T-helper 1 cell treated with Interleukin-12 subunit alpha and Interleukin-12 subunit beta and Interleukin-4 antibody, amounts not matched to agents 30 μg/mL and 1 μg/mL, for 36 hours (primary cell): ENCODE measurements around the gene RPL32.
A peak's percentile ranks its signal among the peaks of the same experiment; 100 is the strongest.

Experiments used
- H3K27ac Mint-ChIP-seq: one replicate; pipeline ENCODE4 v1.8.0; 2021; ENCODE audit warnings: mild to moderate bottlenecking, mixed read lengths
- H3K27me3 Mint-ChIP-seq: one replicate; pipeline ENCODE4 v1.8.0; 2021; ENCODE audit warnings: low read depth, mixed read lengths
- H3K36me3 Mint-ChIP-seq: one replicate; pipeline ENCODE4 v1.8.0; 2021; ENCODE audit warnings: low read depth, mixed read lengths
- H3K4me1 Mint-ChIP-seq: one replicate; pipeline ENCODE4 v1.8.0; 2021; ENCODE audit warnings: low read depth, mixed read lengths
- H3K4me3 Mint-ChIP-seq: one replicate; pipeline ENCODE4 v1.8.0; 2021; ENCODE audit warnings: mild to moderate bottlenecking, moderate library complexity, mixed read lengths
- H3K9me3 Mint-ChIP-seq: one replicate; pipeline ENCODE4 v1.8.0; 2021; ENCODE audit warnings: mixed read lengths

Gene RPL32

GRCh38 chr3:12810961-12811360 lies 30.4 kb downstream of the RPL32 start:
- Mint-ChIP-seq H3K4me3 (no peak overlapping the region), H3K9me3 (no peaks in the 10 kb centered on the region), H3K27ac (no peak overlapping the region), H3K27me3 (peaks cover 11% of the 10 kb centered on the region), H3K36me3 (no peaks in the 10 kb centered on the region), H3K4me1 (peaks cover 9% of the 10 kb centered on the region)

- H3K27ac Mint-ChIP-seq, result no peak overlapping the region
- peaks cover 11% of the 10 kb centered on the region for H3K27me3 Mint-ChIP-seq
- no peaks in the 10 kb centered on the region for H3K9me3 Mint-ChIP-seq
- no peaks in the 10 kb centered on the region for H3K36me3 Mint-ChIP-seq
- H3K4me1 Mint-ChIP-seq, result peaks cover 9% of the 10 kb centered on the region
- H3K4me3 Mint-ChIP-seq, result peak overlapping the region; percentile 47
Measured at GRCh38 chr3:12810013-12810780, 31.2 kb downstream of the RPL32 start.

- Mint-ChIP-seq H3K4me3 (peak overlapping the region; percentile 47), H3K9me3 (no peaks in the 10 kb centered on the region), H3K27ac (no peak overlapping the region), H3K36me3 (no peaks in the 10 kb centered on the region), H3K4me1 (peaks cover 9% of the 10 kb centered on the region), H3K27me3 (peaks cover 11% of the 10 kb centered on the region)
Measured at GRCh38 chr3:12809435-12809834, 31.9 kb downstream of the RPL32 start.

- Mint-ChIP-seq H3K36me3 (no peaks in the 10 kb centered on the region), H3K27me3 (peaks cover 11% of the 10 kb centered on the region), H3K27ac (no peak overlapping the region), H3K4me1 (peaks cover 9% of the 10 kb centered on the region), H3K4me3 (peak overlapping the region; percentile 47), H3K9me3 (no peaks in the 10 kb centered on the region)
Measured at GRCh38 chr3:12809001-12809400, 32.4 kb downstream of the RPL32 start.

- Mint-ChIP-seq H3K27me3 (peaks cover 11% of the 10 kb centered on the region), H3K4me3 (peak overlapping the region; percentile 47), H3K27ac (no peak overlapping the region), H3K4me1 (peaks cover 9% of the 10 kb centered on the region), H3K9me3 (no peaks in the 10 kb centered on the region), H3K36me3 (no peaks in the 10 kb centered on the region)
Measured at GRCh38 chr3:12808587-12808986, 32.8 kb downstream of the RPL32 start.

GRCh38 chr3:12807601-12808359 lies 33.6 kb downstream of the RPL32 start:
- Mint-ChIP-seq H3K4me1 (peaks cover 9% of the 10 kb centered on the region), H3K27me3 (peaks cover 11% of the 10 kb centered on the region), H3K27ac (no peak overlapping the region), H3K9me3 (no peaks in the 10 kb centered on the region), H3K36me3 (no peaks in the 10 kb centered on the region), H3K4me3 (no peak overlapping the region)

- Mint-ChIP-seq H3K4me1 (peaks cover 9% of the 10 kb centered on the region), H3K36me3 (no peaks in the 10 kb centered on the region), H3K4me3 (no peak overlapping the region), H3K9me3 (no peaks in the 10 kb centered on the region), H3K27ac (no peak overlapping the region), H3K27me3 (peaks cover 11% of the 10 kb centered on the region)
Measured at GRCh38 chr3:12807066-12807465, 34.3 kb downstream of the RPL32 start.

GRCh38 chr3:12803371-12803770 lies 38.0 kb downstream of the RPL32 start:
- H3K9me3 Mint-ChIP-seq, result no peaks in the 10 kb centered on the region
- H3K36me3 Mint-ChIP-seq, result no peaks in the 10 kb centered on the region
- no peak overlapping the region for H3K4me3 Mint-ChIP-seq
- H3K27ac Mint-ChIP-seq, result no peak overlapping the region
- peaks cover 4% of the 10 kb centered on the region for H3K27me3 Mint-ChIP-seq
- no peaks in the 10 kb centered on the region for H3K4me1 Mint-ChIP-seq

GRCh38 chr3:12799525-12800440 lies 41.6 kb downstream of the RPL32 start:
- Mint-ChIP-seq H3K9me3 (no peaks in the 10 kb centered on the region), H3K4me3 (no peak overlapping the region), H3K27me3 (peaks cover 32% of the 10 kb centered on the region), H3K4me1 (no peaks in the 10 kb centered on the region), H3K27ac (no peak overlapping the region), H3K36me3 (peaks cover 1% of the 10 kb centered on the region)

GRCh38 chr3:12798559-12799179 lies 42.7 kb downstream of the RPL32 start:
- Mint-ChIP-seq H3K4me3 (no peak overlapping the region), H3K9me3 (no peaks in the 10 kb centered on the region), H3K27me3 (peaks cover 37% of the 10 kb centered on the region), H3K27ac (no peak overlapping the region), H3K4me1 (no peaks in the 10 kb centered on the region), H3K36me3 (peaks cover 1% of the 10 kb centered on the region)

GRCh38 chr3:12797892-12798558 lies 43.3 kb downstream of the RPL32 start:
- Mint-ChIP-seq H3K36me3 (peaks cover 1% of the 10 kb centered on the region), H3K4me3 (no peak overlapping the region), H3K9me3 (no peaks in the 10 kb centered on the region), H3K27me3 (peaks cover 37% of the 10 kb centered on the region), H3K4me1 (no peaks in the 10 kb centered on the region), H3K27ac (no peak overlapping the region)

- Mint-ChIP-seq H3K9me3 (no peaks in the 10 kb centered on the region), H3K4me3 (peak overlapping the region; percentile 14), H3K27ac (no peak overlapping the region), H3K36me3 (peaks cover 1% of the 10 kb centered on the region), H3K27me3 (peaks cover 37% of the 10 kb centered on the region), H3K4me1 (no peaks in the 10 kb centered on the region)
Measured at GRCh38 chr3:12797124-12797891, 44.1 kb downstream of the RPL32 start.
